EL (cell line): Measurements from ENCODE around the gene GTPBP4.
"Not testable (repeated sequence)": the region's sequence is repeated elsewhere in the genome, so short reads cannot be mapped to it uniquely, and the experiment has no call there.

ENCODE experiments used
- DNase-seq: peaks from one replicate; pipeline ENCODE4 v3.0.0-alpha.2; 2016

GTPBP4 gene

GRCh38 chr10:992871-993270 is 4.6 kb downstream of the GTPBP4 start:
- DNase-seq: no peak

GRCh38 chr10:994836-995558 is 6.8 kb downstream of the GTPBP4 start:
- DNase-seq: no peak

- DNase-seq: no peak
Measured at GRCh38 chr10:995559-995926, 7.3 kb downstream of the GTPBP4 start.

GRCh38 chr10:996031-996430 is 7.8 kb downstream of the GTPBP4 start:
- no peak for DNase-seq

- DNase-seq: no peak
Measured at GRCh38 chr10:997266-998022, 9.2 kb downstream of the GTPBP4 start.

- no peak for DNase-seq
Measured at GRCh38 chr10:1002425-1003006, 14.3 kb downstream of the GTPBP4 start.

- DNase-seq: no peak
Measured at GRCh38 chr10:1003884-1004670, 15.8 kb downstream of the GTPBP4 start.

- DNase-seq: no peak
Measured at GRCh38 chr10:1006573-1006972, 18.3 kb downstream of the GTPBP4 start.

- DNase-seq: no peak
Measured at GRCh38 chr10:1007583-1007982, 19.3 kb downstream of the GTPBP4 start.

GRCh38 chr10:1009071-1009494 is 20.8 kb downstream of the GTPBP4 start:
- DNase-seq: no peak

GRCh38 chr10:1009947-1010346 is 21.7 kb downstream of the GTPBP4 start:
- not testable (repeated sequence) for DNase-seq

GRCh38 chr10:1010703-1011102 is 22.5 kb downstream of the GTPBP4 start:
- no peak for DNase-seq

- no peak for DNase-seq
Measured at GRCh38 chr10:1011696-1012095, 23.5 kb downstream of the GTPBP4 start.

- DNase-seq: no peak
Measured at GRCh38 chr10:1015688-1016087, 27.5 kb downstream of the GTPBP4 start.

GRCh38 chr10:1019362-1019761 is 31.1 kb downstream of the GTPBP4 start:
- DNase-seq: no peak

- DNase-seq: no peak
Measured at GRCh38 chr10:1020460-1020859, 32.2 kb downstream of the GTPBP4 start.

GRCh38 chr10:1020958-1021357 is 32.7 kb downstream of the GTPBP4 start:
- DNase-seq: no peak

- no peak for DNase-seq
Measured at GRCh38 chr10:1022413-1022812, 34.2 kb downstream of the GTPBP4 start.

- DNase-seq: no peak
Measured at GRCh38 chr10:1024103-1024502, 35.9 kb downstream of the GTPBP4 start.

- DNase-seq: no peak
Measured at GRCh38 chr10:1025683-1026082, 37.4 kb downstream of the GTPBP4 start, which contains the start of gene IDI2. IDI2 (minus strand) TSS chr10:1025859; CDS start chr10:1024723, 1,136 bp downstream.

GRCh38 chr10:1026578-1026977 is 38.3 kb downstream of the GTPBP4 start:
- no peak for DNase-seq

- no peak for DNase-seq
Measured at GRCh38 chr10:1029838-1030237, 41.6 kb downstream of the GTPBP4 start.

- no peak for DNase-seq
Measured at GRCh38 chr10:1033601-1034000, 45.4 kb downstream of the GTPBP4 start.
